ENCODE results near the gene PCDHB7.
"Not testable (repeated sequence)": the region's sequence is repeated elsewhere in the genome, so short reads cannot be mapped to it uniquely, and the experiment has no call there.

Gene PCDHB7

DNA sequence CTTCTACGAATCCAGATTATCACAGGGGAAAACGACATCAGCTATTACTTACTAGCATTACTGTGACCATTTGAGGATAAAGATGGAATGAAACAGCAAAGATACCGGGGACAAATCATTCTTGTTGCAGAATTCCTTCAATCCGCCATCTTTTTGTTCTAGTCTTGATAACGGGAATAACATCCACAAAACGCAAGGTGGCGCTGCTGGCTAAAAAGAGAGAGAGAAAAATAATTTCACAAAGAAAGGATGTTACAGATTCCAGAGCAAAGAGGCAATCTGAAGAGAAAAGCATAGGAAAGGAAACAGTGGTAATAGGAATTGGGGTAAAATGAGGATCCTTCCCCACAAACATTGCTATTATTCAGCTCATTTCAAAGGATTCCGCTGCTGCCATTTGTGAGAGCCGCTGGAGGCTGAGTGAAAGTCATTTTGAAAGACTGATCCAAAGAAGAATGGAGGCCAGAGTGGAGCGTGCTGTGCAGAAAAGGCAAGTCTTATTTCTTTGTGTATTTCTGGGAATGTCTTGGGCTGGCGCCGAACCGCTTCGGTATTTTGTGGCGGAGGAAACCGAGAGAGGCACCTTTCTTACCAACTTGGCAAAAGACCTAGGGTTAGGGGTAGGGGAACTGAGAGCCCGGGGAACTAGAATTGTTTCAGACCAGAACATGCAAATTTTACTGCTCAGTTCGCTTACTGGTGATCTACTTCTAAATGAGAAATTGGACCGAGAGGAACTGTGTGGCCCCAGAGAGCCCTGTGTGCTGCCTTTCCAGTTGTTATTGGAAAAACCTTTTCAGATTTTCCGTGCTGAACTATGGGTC lies at the start of gene PCDHB7:
Gene PCDHB7, plus strand, starts transcription at position 264 of the 824 bp plus-strand sequence. Its CDS starts 192 bp downstream, at position 456.
- no peak for DNase-seq (ENCODE audit: low read depth in 2 of 2)

DNA sequence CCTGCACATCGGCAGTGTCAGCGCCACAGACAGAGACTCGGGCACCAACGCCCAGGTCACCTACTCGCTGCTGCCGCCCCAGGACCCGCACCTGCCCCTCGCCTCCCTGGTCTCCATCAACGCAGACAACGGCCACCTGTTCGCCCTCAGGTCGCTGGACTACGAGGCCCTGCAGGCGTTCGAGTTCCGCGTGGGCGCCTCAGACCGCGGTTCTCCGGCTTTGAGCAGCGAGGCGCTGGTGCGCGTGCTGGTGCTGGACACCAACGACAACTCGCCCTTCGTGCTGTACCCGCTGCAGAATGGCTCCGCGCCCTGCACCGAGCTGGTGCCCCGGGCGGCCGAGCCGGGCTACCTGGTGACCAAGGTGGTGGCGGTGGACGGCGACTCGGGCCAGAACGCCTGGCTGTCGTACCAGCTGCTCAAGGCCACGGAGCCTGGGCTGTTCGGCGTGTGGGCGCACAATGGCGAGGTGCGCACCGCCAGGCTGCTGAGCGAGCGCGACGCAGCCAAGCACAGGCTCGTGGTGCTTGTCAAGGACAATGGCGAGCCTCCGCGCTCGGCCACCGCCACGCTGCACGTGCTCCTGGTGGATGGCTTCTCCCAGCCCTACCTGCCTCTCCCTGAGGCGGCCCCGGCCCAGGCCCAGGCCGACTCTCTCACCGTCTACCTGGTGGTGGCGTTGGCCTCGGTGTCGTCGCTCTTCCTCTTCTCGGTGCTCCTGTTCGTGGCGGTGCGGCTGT lies 48.9 kb upstream of the PCDHB7 start:
- DNase-seq (ENCODE audit: low read depth in 2 of 2), result not testable (repeated sequence)

DNA sequence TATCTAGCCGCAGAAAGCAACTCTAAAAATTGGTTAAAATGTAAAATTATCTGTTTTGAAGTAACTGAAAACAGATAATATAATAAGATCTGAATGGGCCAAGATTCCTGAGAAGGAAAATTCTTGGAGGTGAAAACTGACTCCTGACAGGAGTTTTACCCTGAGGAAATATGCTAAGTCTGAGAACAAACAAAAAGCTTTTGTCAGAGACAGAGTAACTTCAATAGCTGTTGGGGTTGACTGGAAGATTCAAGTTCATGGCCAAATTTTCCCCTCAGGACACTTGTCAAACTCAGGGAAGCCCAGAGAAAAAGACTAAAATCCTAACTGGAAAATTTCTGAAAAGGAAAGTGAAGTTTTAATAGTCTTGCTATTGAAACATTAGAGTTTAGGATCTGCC lies 45.1 kb upstream of the PCDHB7 start:
- DNase-seq (ENCODE audit: low read depth in 2 of 2), result no peak

DNA sequence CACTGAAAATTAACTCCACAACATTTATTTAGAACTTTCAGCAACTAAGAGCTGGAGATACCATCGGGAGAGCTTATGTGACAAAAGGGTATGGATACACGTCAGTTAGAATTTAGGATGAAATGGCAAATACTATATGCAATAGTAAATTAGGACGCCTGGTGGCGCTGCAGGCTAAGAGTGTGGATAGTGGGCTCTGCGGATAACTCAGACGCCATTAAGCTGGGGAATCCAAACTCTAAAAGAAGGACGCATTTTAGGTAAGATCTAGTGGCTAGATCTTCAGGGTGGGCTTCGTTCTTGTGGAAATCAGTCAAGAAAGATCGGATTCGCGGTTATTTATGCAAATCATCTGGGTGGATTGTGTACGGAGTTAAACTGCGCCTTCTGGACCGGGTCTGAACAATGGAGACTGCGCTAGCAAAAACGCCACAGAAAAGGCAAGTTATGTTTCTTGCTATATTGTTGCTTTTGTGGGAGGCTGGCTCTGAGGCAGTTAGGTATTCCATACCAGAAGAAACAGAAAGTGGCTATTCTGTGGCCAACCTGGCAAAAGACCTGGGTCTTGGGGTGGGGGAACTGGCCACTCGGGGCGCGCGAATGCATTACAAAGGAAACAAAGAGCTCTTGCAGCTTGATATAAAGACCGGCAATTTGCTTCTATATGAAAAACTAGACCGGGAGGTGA lies 37.3 kb upstream of the PCDHB7 start, which contains the start of gene PCDHB5:
Gene PCDHB5, plus strand, starts transcription at position 177 of the 688 bp plus-strand sequence. Its CDS starts 229 bp downstream, at position 406.
- no peak for DNase-seq (ENCODE audit: low read depth in 2 of 2)

DNA sequence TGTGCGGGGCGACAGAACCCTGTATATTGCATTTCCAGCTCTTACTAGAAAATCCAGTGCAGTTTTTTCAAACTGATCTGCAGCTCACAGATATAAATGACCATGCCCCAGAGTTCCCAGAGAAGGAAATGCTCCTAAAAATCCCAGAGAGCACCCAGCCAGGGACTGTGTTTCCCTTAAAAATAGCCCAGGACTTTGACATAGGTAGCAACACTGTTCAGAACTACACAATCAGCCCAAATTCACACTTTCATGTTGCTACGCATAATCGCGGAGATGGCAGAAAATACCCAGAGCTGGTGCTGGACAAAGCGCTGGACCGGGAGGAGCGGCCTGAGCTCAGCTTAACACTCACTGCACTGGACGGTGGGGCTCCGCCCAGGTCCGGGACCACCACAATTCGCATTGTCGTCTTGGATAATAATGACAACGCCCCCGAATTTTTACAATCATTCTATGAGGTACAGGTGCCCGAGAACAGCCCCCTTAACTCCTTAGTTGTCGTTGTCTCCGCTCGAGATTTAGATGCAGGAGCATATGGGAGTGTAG lies 36.7 kb upstream of the PCDHB7 start:
- DNase-seq (ENCODE audit: low read depth in 2 of 2), result no peak

DNA sequence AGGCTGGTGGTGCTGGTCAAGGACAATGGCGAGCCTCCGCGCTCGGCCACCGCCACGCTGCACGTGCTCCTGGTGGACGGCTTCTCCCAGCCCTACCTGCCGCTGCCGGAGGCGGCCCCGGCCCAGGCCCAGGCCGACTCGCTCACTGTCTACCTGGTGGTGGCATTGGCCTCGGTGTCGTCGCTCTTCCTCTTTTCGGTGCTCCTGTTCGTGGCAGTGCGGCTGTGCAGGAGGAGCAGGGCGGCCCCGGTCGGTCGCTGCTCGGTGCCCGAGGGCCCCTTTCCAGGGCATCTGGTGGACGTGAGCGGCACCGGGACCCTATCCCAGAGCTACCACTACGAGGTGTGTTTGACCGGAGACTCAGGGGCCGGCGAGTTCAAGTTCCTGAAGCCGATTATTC lies 35.1 kb upstream of the PCDHB7 start:
- DNase-seq (ENCODE audit: low read depth in 2 of 2), result not testable (repeated sequence)

DNA sequence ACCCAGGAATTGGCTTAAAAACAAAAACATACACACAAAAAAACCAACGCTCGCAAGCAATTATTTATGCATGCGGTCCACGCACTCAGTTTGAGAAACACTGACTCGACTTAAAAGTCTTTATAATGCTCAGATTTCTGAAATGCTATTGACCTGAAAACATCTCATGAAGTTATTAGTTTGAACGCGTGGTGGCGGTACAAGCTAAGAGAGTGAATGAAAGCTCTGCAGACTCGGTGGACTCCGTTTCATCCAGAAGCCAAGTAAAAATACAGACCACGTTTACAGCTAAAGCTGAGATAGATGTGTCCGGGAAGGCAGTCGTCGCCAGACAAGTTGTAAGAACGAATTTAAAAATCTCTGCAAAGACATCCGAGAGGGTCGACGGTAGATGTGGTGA lies 22.6 kb upstream of the PCDHB7 start, which contains the start of gene PCDHB6:
Gene PCDHB6, plus strand, starts transcription at position 246 of the 400 bp plus-strand sequence. CDS start 201 bp downstream, outside the sequence.
- no peak for DNase-seq (ENCODE audit: low read depth in 2 of 2)

DNA sequence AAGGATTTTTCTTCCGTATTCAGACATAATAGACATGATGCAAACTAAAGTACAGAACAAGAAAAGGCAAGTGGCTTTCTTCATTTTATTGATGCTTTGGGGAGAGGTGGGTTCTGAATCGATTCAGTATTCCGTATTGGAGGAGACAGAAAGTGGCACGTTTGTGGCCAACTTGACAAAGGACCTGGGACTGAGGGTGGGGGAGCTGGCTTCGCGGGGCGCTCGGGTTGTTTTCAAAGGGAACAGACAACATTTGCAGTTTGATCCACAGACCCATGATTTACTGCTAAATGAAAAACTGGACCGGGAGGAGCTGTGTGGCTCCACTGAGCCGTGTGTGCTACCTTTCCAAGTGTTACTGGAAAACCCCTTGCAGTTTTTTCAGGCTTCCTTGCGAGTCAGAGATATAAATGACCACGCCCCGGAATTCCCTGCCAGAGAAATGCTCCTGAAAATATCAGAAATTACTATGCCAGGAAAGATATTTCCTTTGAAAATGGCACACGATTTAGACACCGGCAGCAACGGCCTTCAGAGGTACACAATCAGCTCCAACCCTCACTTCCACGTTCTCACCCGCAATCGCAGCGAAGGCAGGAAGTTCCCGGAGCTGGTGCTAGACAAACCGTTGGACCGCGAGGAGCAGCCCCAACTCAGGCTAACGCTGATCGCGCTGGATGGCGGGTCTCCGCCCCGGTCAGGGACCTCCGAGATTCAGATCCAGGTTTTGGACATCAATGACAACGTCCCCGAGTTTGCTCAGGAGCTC lies 22.0 kb upstream of the PCDHB7 start:
- DNase-seq (ENCODE audit: low read depth in 2 of 2), result no peak

DNA sequence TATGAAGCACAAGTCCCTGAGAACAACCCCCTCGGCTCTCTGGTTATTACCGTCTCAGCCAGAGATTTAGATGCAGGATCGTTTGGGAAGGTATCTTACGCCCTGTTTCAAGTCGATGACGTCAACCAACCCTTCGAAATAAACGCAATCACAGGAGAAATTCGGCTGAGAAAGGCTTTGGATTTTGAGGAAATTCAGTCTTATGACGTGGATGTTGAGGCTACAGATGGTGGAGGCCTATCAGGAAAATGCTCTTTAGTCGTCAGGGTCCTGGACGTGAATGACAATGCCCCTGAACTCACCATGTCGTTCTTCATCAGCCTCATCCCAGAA lies 21.5 kb upstream of the PCDHB7 start:
- DNase-seq (ENCODE audit: low read depth in 2 of 2), result no peak

DNA sequence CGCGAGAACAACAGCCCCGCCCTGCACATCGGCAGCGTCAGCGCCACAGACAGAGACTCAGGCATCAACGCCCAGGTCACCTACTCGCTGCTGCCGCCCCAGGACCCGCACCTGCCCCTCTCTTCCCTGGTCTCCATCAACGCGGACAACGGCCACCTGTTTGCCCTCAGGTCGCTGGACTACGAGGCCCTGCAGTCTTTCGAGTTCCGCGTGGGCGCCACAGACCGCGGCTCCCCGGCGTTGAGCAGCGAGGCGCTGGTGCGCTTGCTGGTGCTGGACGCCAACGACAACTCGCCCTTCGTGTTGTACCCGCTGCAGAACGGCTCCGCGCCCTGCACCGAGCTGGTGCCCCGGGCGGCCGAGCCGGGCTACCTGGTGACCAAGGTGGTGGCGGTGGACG lies 20.8 kb upstream of the PCDHB7 start:
- not testable (repeated sequence) for DNase-seq (ENCODE audit: low read depth in 2 of 2)

DNA sequence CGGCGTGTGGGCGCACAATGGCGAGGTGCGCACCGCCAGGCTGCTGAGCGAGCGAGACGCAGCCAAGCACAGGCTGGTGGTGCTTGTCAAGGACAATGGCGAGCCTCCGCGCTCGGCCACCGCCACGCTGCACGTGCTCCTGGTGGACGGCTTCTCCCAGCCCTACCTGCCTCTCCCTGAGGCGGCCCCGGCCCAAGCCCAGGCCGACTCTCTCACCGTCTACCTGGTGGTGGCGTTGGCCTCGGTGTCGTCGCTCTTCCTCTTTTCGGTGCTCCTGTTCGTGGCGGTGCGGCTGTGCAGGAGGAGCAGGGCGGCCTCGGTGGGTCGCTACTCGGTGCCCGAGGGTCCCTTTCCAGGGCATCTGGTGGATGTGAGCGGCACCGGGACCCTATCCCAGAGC lies 20.3 kb upstream of the PCDHB7 start:
- DNase-seq (ENCODE audit: low read depth in 2 of 2), result not testable (repeated sequence)

DNA sequence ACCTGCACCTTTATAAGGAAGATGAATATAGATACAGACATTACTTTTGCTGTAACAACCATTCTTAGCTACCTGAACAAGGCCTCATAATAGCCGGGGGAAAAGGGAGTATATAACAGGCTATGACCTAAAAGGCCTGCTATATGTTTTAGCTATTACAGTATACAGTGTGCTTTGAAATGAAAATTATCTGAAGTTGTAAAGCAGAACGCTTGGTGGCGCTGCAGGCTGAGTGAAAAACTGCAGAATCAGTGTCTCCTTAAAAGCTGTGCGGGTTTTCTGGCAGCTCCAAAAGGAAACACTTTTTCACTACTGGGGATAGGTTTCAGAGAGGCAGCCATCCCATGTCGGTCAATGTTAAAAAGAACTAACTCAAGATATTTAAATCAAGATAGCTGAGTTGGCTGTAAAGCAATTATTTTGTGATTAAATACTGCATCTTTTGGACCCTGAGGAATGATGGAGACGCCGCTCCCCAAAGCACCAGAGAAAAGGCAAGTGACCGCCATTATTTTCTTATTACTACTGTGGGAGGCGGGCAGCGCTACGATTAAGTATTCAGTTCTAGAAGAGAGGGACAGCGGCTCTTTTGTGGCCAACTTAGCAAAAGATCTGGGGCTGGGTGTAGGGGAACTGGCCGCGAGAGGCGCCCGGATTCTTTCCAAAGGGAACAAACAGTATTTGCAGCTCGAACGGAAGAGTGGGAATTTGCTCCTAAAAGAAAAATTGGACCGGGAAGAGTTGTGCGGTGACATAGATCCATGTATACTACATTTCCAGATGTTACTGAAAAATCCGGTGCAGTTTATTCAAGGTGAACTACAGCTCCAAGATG lies 16.7 kb upstream of the PCDHB7 start:
- no peak for DNase-seq (ENCODE audit: low read depth in 2 of 2)

DNA sequence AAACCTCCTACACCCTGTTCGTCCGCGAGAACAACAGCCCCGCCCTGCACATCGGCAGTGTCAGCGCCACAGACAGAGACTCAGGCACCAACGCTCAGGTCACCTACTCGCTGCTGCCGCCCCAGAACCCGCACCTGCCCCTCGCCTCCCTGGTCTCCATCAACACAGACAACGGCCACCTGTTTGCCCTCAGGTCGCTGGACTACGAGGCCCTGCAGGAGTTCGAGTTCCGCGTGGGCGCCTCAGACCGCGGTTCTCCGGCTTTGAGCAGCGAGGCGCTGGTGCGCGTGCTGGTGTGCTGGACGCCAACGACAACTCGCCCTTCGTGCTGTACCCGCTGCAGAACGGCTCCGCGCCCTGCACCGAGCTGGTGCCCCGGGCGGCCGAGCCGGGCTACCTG lies 15.1 kb upstream of the PCDHB7 start:
- not testable (repeated sequence) for DNase-seq (ENCODE audit: low read depth in 2 of 2)

DNA sequence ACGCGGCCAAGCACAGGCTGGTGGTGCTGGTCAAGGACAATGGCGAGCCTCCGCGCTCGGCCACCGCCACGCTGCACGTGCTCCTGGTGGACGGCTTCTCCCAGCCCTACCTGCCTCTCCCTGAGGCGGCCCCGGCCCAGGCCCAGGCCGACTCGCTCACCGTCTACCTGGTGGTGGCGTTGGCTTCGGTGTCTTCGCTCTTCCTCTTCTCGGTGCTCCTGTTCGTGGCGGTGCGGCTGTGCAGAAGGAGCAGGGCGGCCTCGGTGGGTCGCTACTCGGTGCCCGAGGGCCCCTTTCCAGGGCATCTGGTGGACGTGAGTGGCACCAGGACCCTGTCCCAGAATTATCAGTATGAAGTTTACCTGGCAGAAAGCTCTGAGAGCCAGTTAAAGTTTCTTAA lies 14.5 kb upstream of the PCDHB7 start:
- not testable (repeated sequence) for DNase-seq (ENCODE audit: low read depth in 2 of 2)

DNA sequence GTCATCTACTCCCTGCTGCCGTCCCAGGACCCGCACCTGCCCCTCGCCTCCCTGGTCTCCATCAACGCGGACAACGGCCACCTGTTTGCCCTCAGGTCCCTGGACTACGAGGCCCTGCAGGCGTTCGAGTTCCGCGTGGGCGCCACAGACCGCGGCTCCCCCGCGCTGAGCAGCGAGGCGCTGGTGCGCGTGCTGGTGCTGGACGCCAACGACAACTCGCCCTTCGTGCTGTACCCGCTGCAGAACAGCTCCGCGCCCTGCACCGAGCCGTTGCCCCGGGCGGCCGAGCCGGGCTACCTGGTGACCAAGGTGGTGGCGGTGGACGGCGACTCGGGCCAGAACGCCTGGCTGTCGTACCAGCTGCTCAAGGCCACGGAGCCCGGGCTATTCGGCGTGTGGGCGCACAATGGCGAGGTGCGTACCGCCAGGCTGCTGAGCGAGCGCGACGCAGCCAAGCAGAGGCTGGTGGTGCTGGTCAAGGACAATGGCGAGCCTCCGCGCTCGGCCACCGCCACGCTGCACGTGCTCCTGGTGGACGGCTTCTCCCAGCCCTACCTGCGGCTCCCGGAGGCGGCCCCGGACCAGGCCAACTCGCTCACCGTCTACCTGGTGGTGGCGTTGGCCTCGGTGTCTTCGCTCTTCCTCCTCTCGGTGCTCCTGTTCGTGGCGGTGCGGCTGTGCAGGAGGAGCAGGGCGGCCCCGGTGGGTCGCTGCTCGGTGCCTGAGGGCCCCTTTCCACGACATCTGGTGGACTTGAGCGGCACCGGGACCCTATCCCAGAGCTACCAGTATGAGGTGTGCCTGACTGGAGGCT lies 2.1 kb downstream of the PCDHB7 start:
- not testable (repeated sequence) for DNase-seq (ENCODE audit: low read depth in 2 of 2)

DNA sequence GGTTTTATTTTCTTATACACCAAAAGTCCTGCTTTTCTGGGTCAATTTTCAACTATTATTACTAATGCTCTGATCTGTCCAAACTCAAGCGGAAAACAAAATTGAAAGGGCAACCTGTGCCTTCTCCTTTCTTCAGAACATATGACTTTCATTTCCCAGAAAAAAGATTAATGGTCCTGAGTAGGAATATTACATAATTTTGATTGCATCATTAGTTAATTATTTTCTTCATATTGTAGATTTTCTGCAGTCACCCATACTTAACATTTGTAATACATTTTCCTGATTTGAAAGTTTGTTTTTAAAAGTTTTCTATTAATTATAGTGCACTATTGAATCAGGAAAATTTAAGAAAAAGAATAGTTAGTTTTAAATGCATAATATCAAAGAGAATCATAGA lies 3.5 kb downstream of the PCDHB7 start:
- DNase-seq (ENCODE audit: low read depth in 2 of 2), result no peak

DNA sequence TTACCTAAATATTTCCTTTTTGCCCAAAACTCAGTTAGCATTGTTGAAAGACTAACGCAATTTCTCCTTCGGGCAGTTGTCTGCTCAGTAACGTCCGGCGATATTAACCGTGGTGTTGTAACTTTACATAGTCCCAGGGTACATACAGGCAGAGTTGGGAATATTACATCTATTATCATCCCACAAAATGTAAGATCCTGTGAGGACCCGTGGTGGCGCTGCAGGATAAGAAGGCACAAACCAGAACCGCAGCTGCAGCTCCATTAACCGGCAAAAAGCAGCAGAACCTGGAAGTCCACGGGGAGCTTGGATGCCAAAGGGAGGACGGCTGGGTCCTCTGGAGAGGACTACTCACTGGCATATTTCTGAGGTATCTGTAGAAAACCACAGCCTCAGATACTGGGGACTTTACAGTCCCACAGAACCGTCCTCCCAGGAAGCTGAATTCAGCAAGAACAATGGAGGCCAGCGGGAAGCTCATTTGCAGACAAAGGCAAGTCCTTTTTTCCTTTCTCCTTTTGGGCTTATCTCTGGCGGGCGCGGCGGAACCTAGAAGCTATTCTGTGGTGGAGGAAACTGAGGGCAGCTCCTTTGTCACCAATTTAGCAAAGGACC lies 5.2 kb downstream of the PCDHB7 start, which contains the start of gene PCDHB8:
Gene PCDHB8, plus strand, starts transcription at position 214 of the 615 bp plus-strand sequence. Its CDS starts 245 bp downstream, at position 459.
- DNase-seq (ENCODE audit: low read depth in 2 of 2), result not testable (repeated sequence)

DNA sequence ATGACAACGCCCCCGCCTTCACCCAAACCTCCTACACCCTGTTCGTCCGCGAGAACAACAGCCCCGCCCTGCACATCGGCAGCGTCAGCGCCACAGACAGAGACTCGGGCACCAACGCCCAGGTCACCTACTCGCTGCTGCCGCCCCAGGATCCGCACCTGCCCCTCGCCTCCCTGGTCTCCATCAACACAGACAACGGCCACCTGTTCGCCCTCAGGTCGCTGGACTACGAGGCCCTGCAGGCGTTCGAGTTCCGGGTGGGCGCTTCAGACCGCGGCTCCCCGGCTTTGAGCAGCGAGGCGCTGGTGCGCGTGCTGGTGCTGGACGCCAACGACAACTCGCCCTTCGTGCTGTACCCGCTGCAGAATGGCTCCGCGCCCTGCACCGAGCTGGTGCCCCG lies 6.9 kb downstream of the PCDHB7 start:
- not testable (repeated sequence) for DNase-seq (ENCODE audit: low read depth in 2 of 2)

DNA sequence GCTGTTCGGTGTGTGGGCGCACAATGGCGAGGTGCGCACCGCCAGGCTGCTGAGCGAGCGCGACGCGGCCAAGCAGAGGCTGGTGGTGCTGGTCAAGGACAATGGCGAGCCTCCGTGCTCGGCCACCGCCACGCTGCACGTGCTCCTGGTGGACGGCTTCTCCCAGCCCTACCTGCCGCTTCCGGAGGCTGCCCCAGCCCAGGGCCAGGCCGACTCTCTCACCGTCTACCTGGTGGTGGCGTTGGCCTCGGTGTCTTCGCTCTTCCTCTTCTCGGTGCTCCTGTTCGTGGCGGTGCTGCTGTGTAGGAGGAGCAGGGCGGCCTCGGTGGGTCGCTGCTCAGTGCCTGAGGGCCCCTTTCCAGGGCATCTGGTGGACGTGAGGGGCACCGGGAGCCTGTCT lies 7.4 kb downstream of the PCDHB7 start:
- not testable (repeated sequence) for DNase-seq (ENCODE audit: low read depth in 2 of 2)
